Measurements from ENCODE around the gene CENATAC.

Gene CENATAC

GRCh38 chr11:118996926-118997626, 862 bp upstream of the CENATAC start:
- peak in 5 of 6 experiments; percentile 16 to 42 (median 25) for DNase-seq

DNA sequence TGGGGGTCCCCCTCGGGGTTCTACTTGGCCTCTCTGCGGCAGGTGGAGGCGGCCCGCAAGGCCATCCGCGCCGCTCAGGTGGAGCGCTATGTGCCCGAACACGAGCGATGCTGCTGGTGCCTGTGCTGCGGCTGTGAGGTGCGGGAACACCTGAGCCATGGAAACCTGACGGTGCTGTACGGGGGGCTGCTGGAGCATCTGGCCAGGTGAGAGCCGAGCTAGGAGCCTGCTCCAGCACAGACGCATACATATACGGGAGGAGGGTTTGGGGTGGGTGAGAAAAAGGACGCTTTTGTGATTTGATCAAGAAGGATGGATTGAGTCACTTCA, 415 bp downstream of the CENATAC start:
- DNase-seq: peak in 1 of 6 experiments; percentile 28

DNA sequence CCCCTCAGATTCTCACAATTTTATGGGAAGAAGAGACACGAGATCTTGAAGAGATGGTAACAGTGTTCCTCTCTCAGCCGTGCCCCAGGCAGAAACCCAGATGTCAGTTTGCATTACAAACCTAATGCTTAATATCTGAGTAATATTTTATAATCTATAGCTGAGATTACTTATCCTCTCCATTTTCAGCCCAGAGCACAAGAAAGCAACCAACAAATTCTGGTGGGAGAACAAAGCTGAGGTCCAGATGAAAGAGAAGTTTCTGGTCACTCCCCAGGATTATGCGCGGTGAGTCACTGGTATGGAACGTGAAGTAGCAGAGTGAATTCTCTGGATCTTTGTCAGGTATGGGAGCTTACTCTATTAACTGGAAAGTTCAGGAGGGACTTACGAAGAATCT, 884 bp downstream of the CENATAC start:
- DNase-seq: no peak

- no peak for DNase-seq
Observed at GRCh38 chr11:119000906-119001305, 3.0 kb downstream of the CENATAC start.

- DNase-seq: no peak
Observed at GRCh38 chr11:119006656-119007055, 8.7 kb downstream of the CENATAC start.

GRCh38 chr11:119011476-119012053, 13.6 kb downstream of the CENATAC start:
- no peak for DNase-seq

DNA sequence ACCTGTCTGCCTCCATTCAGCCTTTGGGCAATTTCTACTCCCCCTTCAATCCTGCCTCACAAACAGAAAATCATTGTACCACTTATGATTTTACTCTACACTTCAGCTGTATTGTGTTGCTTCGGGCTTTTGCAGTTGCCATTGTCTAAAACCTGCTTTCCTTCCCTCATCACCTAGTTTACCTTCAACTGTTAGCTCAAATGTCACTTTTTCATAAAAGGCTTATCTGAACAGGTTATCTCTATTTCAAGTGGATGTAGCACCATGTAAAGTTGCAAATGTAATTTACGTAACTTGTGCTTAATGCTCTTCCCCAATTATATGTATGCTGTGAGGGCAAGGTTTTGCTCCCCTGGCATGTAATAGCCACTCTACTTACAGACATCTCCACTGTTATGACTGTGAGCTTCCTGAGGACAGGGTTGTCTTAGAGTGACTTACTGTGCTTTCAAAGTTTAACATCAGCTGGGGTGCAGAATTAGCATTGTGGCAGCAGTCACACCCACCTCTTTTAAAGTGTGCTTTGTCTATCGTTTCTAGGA, 14.8 kb downstream of the CENATAC start:
- DNase-seq: no peak

DNA sequence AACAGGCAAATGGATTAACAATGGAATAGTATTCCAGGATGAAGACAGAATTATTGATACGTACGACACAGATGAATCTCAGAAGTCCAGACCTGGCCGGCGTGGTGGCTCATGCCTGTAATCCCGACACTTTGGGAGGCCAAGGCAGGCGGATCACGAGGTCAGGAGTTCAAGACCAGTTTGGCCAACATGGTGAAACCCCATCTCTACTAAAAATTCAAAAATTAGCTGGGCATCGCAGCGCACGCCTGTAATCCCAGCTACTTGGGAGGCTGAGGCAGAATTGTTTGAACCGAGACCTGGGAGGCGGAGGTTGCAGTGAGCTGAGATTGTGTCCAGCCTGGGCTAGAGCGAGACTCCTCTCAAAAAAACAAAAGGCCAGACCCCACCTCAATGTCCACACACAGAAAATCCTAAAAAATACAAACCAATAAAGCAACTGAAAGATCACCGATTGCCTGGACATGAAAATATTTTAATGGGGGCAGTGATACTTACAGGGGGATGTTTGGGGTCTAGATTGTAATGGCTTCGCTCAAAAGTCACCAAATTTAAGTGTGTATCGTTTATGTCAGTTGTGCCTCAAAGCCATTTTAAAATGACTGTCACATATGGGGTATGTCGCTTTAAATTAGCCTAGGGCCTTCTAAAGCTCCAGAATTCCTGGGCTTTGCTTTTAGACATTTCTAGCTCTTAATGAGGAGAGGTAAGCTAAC, 16.4 kb downstream of the CENATAC start:
- no peak for DNase-seq

DNA sequence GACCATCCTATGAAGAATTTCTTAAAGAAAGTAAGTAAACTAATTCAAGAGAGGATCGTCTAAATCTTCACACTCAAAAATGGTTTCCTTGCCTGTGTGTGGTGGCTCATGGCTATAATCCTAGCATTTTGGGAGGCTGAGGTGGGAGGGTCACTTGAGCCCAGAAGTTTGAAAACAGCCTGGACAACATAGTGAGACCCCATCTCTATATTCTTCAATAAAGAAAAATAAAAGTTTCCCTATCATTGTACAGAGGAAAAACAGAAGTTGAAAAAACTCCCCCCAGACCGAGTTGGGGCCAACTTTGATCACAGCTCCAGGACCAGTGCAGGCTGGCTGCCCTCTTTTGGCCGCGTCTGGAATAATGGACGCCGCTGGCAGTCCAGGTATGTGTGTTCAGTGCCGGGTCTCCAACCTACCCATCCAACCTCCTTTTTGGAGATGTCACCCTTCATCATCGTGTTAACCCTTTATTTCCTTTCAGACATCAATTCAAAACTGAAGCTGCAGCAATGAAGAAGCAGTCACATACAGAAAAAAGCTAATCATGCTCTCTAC, 17.2 kb downstream of the CENATAC start:
- DNase-seq: peak in 2 of 6 experiments; percentile 6 to 10

DNA sequence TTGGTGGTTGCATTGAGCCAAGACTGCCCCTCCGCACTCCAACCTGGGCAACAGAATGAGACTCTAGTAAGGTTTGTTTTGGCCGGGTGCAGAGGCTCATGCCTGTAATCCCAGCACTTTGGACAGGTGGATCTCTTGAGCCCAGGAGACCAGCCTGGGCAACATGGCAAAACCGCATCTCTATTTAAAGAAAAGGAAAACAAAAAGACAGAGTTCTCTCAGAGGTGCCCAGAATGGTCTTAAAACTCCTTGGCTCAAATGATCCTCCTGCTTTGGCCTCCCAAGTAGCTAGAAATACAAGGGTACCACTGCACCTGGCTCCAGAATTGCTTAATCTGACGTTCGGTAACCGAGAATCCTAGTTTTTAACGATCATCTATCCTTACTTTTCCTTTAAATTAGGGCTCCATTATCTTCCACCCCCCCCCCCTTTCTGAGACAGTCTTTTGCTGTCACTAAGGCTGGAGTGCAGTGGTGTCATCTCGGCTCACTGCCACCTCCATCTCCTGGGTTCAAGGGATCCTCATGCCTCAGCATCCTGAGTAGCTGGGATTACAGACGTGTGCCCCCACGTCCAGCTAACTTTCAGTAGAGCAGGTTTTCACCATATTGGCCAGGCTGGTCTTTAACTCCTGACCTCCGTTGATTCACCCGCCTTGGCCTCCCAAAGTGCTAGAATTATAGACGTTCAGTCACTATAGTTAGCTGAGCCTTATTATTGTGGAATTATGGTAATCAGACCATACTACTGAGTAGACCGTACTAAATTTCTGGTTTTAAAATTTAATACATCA, 18.5 kb downstream of the CENATAC start:
- DNase-seq: no peak

DNA sequence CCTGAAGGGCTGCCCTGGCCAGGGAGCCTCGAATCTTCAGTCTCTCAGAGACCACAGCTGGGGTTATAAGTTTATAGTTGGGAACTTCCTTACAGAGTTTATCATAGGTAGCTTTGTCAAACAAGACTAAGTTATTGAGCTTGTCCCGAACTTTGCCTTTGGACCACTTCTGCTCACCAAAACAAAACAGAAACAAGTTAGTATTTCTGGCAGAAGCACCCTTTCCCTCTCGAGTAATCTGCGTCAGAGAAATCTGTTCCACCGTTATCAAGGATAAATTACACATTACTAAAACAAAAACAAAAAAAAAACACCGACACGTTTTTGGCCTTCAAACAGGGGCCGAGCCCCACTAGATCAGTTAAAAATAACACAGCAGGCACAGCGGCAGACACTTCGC, 19.4 kb downstream of the CENATAC start:
- DNase-seq: peak in 2 of 6 experiments; percentile 14 to 15

- DNase-seq: peak; percentile 92 to 99 (median 98)
Observed at GRCh38 chr11:119018074-119018938, 20.4 kb downstream of the CENATAC start, which contains the start of the genes RPS25 and TRAPPC4. TSS of gene RPS25 (minus strand) at chr11:119018343. CDS start at chr11:119018284, 59 bp downstream. TSS of gene TRAPPC4 (plus strand) at chr11:119018766. CDS start at chr11:119018796, 30 bp downstream.

- DNase-seq: no peak
Observed at GRCh38 chr11:119019996-119020395, 22.1 kb downstream of the CENATAC start.

GRCh38 chr11:119021631-119022030, 23.7 kb downstream of the CENATAC start:
- no peak for DNase-seq

- no peak for DNase-seq
Observed at GRCh38 chr11:119023741-119024140, 25.8 kb downstream of the CENATAC start.

GRCh38 chr11:119024430-119025098, 26.6 kb downstream of the CENATAC start:
- no peak for DNase-seq

GRCh38 chr11:119025099-119025473, 27.1 kb downstream of the CENATAC start:
- DNase-seq: no peak

- no peak for DNase-seq
Observed at GRCh38 chr11:119025541-119025940, 27.6 kb downstream of the CENATAC start.

DNA sequence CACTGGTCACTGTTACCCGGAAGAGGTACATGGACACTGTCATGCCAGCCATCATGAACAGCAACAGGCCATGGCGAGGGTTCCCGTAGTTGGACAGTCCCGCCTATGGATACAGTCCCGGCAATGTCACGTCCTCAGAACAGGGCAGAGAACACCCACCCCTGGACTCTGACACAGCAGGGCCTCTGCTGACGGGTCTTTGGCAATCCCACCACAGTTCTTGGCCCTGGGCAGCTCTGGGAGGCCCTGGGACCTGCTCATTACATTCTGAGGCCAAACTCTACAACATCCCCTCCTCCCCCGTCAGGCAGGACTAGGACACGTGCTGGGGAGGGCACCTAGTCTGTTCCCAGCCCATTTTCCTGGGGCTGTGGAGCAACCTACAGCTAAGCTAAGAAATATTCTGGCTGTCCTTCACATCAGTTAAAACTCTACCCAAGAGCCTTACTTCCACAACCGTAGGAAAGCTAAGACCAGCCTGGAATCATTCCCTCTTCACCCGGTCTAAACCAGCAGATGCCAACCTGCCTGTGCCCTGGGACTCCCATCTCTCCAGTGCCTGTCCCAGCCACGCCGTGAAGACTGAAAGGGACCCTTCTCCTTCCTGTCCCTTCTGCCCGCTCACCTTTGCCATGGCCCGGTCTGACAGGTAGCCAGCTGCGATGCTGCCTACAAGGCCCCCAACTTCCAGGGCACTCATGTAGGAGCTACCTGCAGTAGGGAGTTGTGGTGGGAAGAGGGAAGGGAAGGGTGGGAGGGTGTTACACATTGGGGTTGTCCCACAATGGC, 28.2 kb downstream of the CENATAC start:
- no peak for DNase-seq

- no peak for DNase-seq
Observed at GRCh38 chr11:119026970-119027369, 29.0 kb downstream of the CENATAC start.

Data from stimulated activated naive CD4-positive, alpha-beta T cell (primary cell).